Right ventricle myocardium superior (tissue), 1 donor: Measurements from ENCODE around the gene INTU. TPM values are rescaled to one million over a fixed set of nuclear protein-coding genes. Genes with fewer than 3 reads are reported as not detected.
"Not testable (repeated sequence)": the region's sequence is repeated elsewhere in the genome, so short reads cannot be mapped to it uniquely, and the experiment has no call there.

Experiments
- ATAC-seq: fragments of 200-7000 bp; cut with Tn5 transposase; one replicate; pipeline ENCODE4 v1.9.1; 2020; ENCODE audit warnings: mild to moderate bottlenecking; ENCODE audit not compliant: poor library complexity
- DNase-seq: peaks from one replicate; pipeline ENCODE4 v3.0.0-alpha.2; 2020
- intact Hi-C: fragments of 100-400 bp; cut with DNase I; formaldehyde crosslinking; loops from one replicate; pipeline ENCODE4 v1.11.2; 2022
- total RNA-seq: library from RNA; stranded (reverse); fragmentation: NEBNext Ultra II Directional; extraction: Animal tissue kit (Norgen Biotek cat#: 25700); gene quantifications from one replicate; pipeline ENCODE4 v1.2.1, GENCODE V29; 2021
- donor health status: DM: no; HTN: yes; CAD: no; lungs with severe emphysema.

The INTU gene
- total RNA-seq, 1 donor from 2014 or later, result 4.0 TPM

DNA sequence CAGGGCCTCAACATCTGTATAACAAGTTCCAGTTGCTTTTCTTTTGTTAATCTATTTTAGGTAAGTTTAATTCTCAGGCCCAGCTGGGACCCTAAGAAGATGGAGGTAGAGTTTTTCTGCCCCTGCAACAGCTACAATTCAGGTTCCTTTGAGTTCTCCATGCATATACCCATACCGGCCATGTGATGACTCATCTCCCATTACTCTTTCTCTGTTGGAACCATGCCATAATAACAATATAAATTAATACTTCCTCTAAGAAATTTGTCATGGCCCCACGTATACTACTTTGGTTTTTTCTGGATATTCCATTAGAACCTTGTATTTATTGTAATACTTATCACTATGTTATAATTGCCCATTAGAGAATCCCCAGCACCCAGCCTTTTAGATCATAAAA is 1.3 kb upstream of the INTU start:
- DNase-seq (no peak), ATAC-seq (no peak)
- intact Hi-C loops, result no loop called here

GRCh38 chr4:127634181-127634580 is 1.4 kb downstream of the INTU start:
- no peak for ATAC-seq
- intact Hi-C loops, result no loop called here

DNA sequence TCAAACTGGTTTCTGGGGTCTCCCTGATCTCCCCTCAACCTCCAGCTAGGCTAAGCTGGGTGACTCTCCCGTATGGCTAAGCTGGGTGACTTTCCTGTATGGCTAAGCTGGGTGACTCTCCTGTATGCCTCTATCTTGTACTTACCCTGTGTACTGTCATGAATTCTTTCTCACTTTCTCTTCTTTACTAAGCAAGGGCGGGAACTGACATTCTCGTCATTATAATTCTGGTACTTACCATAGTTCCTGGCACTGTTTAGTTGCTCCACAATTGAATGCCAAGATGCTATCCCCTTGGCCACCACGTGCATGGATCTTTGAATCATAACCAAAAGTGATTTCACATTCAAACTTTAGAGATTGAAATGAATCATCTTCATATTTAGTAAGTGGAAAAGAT is 8.8 kb downstream of the INTU start:
- ATAC-seq (no peak), DNase-seq (no peak)
- intact Hi-C loops, result no loop called here

More at GRCh38 chr4:127634181-127634580, 1.4 kb downstream of the INTU start:
- no peak for DNase-seq

- intact Hi-C loops, result no loop called here
- ATAC-seq, result no peak
- DNase-seq, result no peak
Measured at GRCh38 chr4:127642169-127642568, 9.4 kb downstream of the INTU start.

- DNase-seq (no peak), ATAC-seq (no peak)
- intact Hi-C loops, result no loop called here
Measured at GRCh38 chr4:127643791-127644190, 11.0 kb downstream of the INTU start.

- ATAC-seq (no peak), DNase-seq (no peak)
- intact Hi-C loops, result no loop called here
Measured at GRCh38 chr4:127648061-127648460, 15.3 kb downstream of the INTU start.

- intact Hi-C loops, DNase-seq, ATAC-seq: not testable (repeated sequence)
Measured at GRCh38 chr4:127655590-127655989, 22.8 kb downstream of the INTU start.

DNA sequence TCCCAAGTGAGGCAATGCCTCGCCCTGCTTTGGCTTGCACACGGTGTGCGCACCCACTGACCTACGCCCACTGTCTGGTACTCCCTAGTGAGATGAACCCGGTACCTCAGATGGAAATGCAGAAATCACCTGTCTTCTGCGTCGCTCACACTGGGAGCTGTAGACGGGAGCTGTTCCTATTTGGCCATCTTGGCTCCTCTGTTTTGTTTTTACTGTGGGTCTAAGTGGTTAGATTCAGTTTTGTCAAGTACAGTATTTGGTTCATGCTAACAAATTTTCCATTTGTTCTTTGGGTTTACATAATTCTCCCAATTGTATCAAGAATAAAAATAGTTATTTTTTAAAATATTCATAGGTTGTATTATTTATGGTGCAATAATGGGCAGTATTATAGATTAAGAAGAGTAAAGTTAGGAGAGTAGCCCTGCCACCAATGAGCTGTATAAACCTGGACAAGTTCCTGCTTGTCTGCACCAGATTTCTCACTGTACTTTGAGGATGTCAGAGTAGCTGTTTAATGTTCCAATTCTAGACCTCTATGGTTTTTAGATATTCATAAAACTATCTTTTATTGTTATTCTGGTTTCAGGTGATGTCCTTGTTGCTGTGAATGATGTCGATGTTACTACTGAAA is 23.4 kb downstream of the INTU start:
- no peak for ATAC-seq
- intact Hi-C loops, result no loop called here
- no peak for DNase-seq

DNA sequence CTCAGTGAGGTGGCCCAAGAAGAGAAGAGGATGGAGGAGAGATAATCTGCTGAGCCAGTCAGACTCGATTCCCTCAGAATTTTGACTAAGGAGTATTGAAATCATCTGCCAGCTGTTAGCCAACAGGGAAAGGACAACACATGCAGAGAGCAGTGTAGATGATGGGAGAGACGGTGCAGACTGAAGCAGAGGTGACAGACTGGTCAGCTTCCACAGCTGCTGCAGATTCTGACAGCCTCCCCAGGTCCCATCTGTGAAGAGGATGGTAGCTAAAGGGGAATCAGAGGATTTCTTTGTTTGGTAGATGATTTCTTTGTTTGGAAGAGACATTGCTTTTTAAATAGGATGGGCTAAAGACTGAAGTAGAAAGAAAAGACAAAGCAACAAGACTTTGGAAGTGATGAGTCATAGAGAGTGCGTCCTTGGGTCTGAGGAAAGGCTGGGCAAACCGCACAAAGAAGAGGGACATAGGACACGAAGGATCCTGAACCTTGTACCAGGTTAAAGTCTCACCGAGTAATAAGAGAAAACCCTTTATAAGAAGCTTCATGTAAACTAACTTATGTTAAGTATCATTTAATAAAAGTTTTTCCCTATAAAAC is 27.6 kb downstream of the INTU start:
- no peak for ATAC-seq
- intact Hi-C loops, result no loop called here
- no peak for DNase-seq

DNA sequence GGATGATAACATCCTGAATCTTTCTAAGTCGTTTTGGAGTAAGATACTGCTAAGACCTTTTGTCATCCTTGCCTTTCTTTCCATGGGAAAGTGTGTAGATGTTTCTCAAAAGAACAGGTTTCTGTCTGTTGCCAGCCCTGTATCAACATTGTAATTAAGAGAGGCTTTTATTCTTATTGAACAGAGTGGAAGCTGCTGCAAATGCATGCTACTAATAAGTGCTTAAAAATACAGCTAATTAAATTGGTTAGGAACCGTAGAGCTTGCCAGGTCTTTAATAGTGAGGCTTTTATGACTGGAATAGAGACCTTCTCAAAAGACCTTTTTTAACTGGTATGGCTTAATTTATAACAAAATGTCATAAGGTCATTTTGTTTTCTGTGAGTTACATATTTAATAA is 34.4 kb downstream of the INTU start:
- intact Hi-C loops, result no loop called here
- DNase-seq, result no peak
- ATAC-seq, result no peak

DNA sequence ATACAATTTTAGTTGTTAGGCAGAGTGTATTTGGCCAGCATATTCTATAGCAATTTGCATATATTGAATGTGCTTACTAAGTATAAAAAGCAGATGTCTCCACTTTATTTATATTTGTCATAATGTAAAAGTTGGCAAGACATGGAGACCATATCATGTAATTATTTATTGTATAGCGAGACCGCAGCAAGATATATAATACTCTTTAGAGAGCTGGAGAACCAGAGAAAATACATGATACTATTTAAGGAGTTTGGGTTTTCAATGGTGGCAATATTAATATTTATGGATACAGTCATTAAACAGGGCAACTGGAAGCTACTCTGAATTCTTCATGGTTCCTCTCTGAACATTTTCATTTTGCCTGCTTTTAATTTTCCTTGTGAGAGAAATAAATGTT is 35.0 kb downstream of the INTU start:
- no peak for ATAC-seq
- DNase-seq, result no peak
- intact Hi-C loops, result no loop called here

DNA sequence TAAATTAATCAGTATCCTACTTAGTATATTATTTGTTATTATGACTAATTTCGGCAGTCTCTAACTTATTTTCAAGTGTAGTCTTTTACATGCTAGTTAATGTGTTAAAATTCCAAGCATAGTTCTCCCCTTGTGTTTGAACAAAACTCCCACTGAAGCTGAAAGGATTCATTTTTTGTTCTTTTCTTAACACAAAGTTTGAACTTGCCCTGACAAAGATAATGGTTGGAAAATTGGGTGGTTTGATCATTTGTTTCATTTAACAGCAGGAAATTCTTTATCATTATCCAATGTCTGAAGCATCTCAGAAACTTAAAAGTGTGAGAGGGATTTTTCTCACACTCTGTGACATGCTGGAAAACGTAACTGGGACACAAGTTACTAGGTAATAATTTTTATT is 36.0 kb downstream of the INTU start:
- DNase-seq (no peak), ATAC-seq (no peak)
- intact Hi-C loops, result no loop called here

DNA sequence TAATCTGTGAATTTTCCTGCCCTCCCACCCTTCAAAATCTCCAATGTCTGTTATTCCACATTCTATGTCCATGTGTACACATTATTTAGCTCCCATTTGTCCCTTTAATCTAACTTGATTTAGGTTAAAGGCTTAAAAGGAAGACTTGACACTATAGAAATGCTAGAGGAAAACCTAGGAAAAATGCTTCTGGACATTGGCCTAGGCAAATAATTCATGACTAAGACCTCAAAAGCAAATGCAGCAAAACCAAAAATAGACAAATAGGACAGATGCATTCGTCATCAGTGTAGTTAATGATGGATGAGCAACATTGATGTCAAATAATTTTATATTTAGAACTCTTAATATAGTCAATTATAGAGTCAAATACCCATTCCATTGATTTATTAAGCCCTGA is 36.9 kb downstream of the INTU start:
- intact Hi-C loops, result no loop called here
- DNase-seq, result no peak
- ATAC-seq, result no peak

DNA sequence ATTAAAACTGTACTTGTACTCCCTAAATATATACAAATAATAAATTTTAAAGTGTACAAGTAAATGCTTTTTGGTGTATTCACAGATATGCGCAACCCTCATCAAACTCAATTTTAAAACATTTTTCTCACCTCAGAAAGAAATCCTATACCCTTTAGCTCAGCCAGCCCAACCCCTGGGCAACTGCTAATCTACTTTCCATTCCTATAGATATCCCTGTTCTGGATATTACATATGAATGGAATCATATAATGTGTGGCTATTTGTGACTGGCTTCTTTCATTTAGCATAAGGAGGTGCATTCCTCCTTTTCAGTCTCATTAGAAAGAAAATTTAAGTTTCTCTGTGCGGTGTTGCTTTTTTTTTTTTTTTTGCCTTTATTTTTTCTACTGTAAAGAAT is 39.4 kb downstream of the INTU start:
- no peak for ATAC-seq
- DNase-seq, result no peak
- intact Hi-C loops, result no loop called here

DNA sequence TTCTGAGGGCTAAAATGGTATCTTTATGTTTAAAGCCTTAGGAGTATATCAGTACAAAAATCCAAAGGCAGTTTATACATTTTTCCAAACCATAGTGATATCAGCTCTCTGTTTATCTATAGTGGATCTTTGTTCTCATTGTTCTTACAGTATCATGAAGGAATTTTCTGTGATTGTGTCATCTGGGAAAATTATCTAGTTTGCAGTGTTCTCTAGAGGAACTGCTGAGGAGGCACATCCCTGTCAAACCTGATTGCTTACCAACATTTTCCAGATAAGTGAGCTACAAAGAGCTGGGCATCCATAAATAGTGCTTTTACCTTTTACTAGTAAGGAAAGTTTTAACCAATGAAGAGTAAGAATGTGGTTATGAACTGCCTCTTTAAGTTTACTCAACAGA is 52.5 kb downstream of the INTU start:
- intact Hi-C loops, result no loop called here
- DNase-seq (no peak), ATAC-seq (no peak)

DNA sequence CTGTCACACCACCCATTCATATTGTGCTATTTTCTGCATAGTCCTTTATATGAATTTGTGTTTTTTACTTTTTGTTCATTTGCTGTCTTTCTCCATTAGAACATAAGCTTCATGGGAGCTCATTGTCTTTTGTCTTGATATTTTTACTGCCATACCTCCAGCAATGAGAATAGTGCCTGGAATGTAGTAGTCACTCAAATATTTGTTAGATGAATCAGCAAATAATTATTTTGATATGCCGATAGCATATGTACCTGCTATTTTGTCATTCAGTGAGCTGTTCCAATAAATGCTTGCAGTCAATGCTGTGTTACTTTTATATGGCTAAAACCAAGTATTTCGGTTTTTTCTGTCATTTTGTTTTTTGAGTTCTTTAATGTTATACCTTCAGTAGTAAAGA is 53.9 kb downstream of the INTU start:
- ATAC-seq, result no peak
- DNase-seq, result no peak
- intact Hi-C loops, result no loop called here

DNA sequence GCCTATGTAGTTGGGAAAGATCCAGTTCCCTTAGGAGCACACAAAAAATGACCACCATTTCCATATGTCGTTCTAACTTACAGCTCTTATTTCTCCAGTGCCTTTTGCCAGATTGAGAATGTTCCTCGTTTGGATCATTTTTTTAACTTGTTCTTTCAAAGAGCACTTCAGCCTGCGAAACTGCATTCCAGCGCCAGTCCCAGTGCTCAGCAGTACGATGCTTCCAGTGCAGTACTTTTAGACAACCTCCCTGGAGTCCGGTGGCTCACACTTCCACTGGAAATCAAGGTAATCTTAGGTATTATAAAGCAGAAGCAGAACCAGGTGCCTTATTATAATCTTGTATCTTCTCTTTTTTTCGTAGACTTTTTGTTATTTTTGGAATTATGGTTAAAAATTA is 54.8 kb downstream of the INTU start:
- DNase-seq (no peak), ATAC-seq (no peak)
- intact Hi-C loops, result no loop called here

- DNase-seq, result no peak
- ATAC-seq, result no peak
- intact Hi-C loops, result no loop called here
Measured at GRCh38 chr4:127698789-127699200, 66.0 kb downstream of the INTU start.

- intact Hi-C loops, result no loop called here
- ATAC-seq (peak; percentile 73), DNase-seq (no peak)
Measured at GRCh38 chr4:127708985-127709384, 76.2 kb downstream of the INTU start.

- no peak for DNase-seq
- ATAC-seq, result no peak
- intact Hi-C loops, result no loop called here
Measured at GRCh38 chr4:127709456-127709855, 76.7 kb downstream of the INTU start.
